Loucy (cell line): Measurements from ENCODE around the gene OR51A7.

Experiments used
- H2AFZ ChIP-seq: fragments of 200-600 bp; sonication (generic); 2 replicates; pipeline ENCODE4 v1.6.0; 2016; ENCODE audit warnings: antibody characterized with exemption, mild to moderate bottlenecking, low read length, moderate library complexity
- H3F3A ChIP-seq: fragments of 200-600 bp; 2 replicates; pipeline ENCODE4 v1.6.0; 2016; ENCODE audit warnings: antibody characterized with exemption, low read depth, mild to moderate bottlenecking
- H3K27me3 ChIP-seq: fragments of 200-600 bp; sonication (generic); 2 replicates; pipeline ENCODE4 v1.6.1; 2014; ENCODE audit warnings: low read length, mild to moderate bottlenecking; ENCODE audit not compliant: insufficient read depth, poor library complexity, severe bottlenecking
- H3K36me3 ChIP-seq: fragments of 200-600 bp; sonication (generic); 2 replicates; pipeline ENCODE4 v1.6.1; 2016; ENCODE audit warnings: low read length; ENCODE audit not compliant: insufficient read depth
- H3K4me1 ChIP-seq: fragments of 200-600 bp; sonication (generic); 2 replicates; pipeline ENCODE4 v1.5.1; 2014; ENCODE audit warnings: low read length, mild to moderate bottlenecking; ENCODE audit not compliant: insufficient read depth, poor library complexity, severe bottlenecking
- H3K4me2 ChIP-seq: fragments of 200-600 bp; sonication (generic); 2 replicates; pipeline ENCODE4 v1.6.0; 2014; ENCODE audit warnings: antibody characterized with exemption, low read length, low read depth, mild to moderate bottlenecking; ENCODE audit not compliant: poor library complexity, severe bottlenecking
- H3K4me3 ChIP-seq: fragments of 200-600 bp; sonication (generic); 2 replicates; pipeline ENCODE4 v1.5.1; 2014; ENCODE audit warnings: low read length, mild to moderate bottlenecking, mixed read lengths; ENCODE audit not compliant: poor library complexity, severe bottlenecking
- H3K79me2 ChIP-seq: fragments of 200-600 bp; sonication (generic); 2 replicates; pipeline ENCODE4 v1.6.1; 2014; ENCODE audit warnings: low read length; ENCODE audit not compliant: insufficient read depth
- H3K9ac ChIP-seq: fragments of 200-600 bp; sonication (generic); 2 replicates; pipeline ENCODE4 v1.6.0; 2014; ENCODE audit warnings: mild to moderate bottlenecking, low read depth, low read length, moderate library complexity; ENCODE audit not compliant: poor library complexity, severe bottlenecking
- H3K9me2 ChIP-seq: fragments of 200-600 bp; sonication (generic); replicated peaks from 2 replicates; pipeline ENCODE4 v1.6.1; 2016; ENCODE audit warnings: low read depth, low read length, mixed read lengths
- H3K9me3 ChIP-seq: fragments of 200-600 bp; sonication (generic); 2 replicates; pipeline ENCODE4 v1.6.1; 2014; ENCODE audit warnings: mild to moderate bottlenecking, antibody characterized with exemption, low read length, low read depth; ENCODE audit not compliant: insufficient read depth
- H4K20me1 ChIP-seq: fragments of 200-600 bp; sonication (generic); 2 replicates; pipeline ENCODE4 v1.6.0; 2014; ENCODE audit warnings: antibody characterized with exemption, low read length, mild to moderate bottlenecking; ENCODE audit not compliant: insufficient read depth, poor library complexity, severe bottlenecking
- EZH2phosphoT487 ChIP-seq: fragments of 200-600 bp; IDR thresholded peaks from 2 replicates; pipeline ENCODE4 v1.6.1; 2018; ENCODE audit warnings: antibody characterized with exemption, mild to moderate bottlenecking, moderate library complexity, borderline replicate concordance
- TF ChIP-seq, protein P1 (sequence below): fragments of 200-600 bp; sonication (generic); conservative IDR thresholded peaks from 2 replicates; pipeline ENCODE4 v1.5.1; 2014; ENCODE audit warnings: mild to moderate bottlenecking, antibody characterized with exemption, low read length

Gene OR51A7

DNA sequence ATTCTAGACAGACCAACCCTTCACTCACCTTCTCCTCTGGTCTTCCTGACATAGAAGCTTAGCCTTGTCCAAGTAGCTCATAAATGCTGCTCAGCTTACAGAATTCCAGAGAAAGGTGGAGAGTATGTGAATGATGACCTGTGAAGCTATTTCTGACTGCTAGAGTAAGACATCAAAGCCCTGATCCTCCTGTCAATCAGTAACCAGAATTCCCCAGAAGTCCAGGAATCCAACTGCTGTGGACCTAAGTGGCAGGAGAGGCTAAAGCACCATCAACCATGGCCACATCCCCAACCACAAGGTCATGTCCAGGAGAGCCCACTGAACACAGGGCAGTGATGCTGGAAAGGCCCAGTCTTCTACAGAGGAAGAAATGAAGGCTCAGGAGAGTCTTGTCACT is 13.0 kb downstream of the OR51A7 start:
- Histone ChIP-seq H3K4me2 (no peak overlapping the region), H3K9me3 (no peaks in the 10 kb centered on the region), H3K79me2 (no peaks in the 10 kb centered on the region), H3K4me1 (no peaks in the 10 kb centered on the region), H3F3A (no peaks in the 10 kb centered on the region), H3K9ac (no peak overlapping the region), H3K36me3 (no peaks in the 10 kb centered on the region), H3K27me3 (no peaks in the 10 kb centered on the region), H4K20me1 (no peaks in the 10 kb centered on the region), H3K9me2 (no peaks in the 10 kb centered on the region), H2AFZ (no peak overlapping the region), H3K4me3 (no peak overlapping the region)
- no peak for TF ChIP-seq EZH2phosphoT487
- TF ChIP-seq, protein P1, sequence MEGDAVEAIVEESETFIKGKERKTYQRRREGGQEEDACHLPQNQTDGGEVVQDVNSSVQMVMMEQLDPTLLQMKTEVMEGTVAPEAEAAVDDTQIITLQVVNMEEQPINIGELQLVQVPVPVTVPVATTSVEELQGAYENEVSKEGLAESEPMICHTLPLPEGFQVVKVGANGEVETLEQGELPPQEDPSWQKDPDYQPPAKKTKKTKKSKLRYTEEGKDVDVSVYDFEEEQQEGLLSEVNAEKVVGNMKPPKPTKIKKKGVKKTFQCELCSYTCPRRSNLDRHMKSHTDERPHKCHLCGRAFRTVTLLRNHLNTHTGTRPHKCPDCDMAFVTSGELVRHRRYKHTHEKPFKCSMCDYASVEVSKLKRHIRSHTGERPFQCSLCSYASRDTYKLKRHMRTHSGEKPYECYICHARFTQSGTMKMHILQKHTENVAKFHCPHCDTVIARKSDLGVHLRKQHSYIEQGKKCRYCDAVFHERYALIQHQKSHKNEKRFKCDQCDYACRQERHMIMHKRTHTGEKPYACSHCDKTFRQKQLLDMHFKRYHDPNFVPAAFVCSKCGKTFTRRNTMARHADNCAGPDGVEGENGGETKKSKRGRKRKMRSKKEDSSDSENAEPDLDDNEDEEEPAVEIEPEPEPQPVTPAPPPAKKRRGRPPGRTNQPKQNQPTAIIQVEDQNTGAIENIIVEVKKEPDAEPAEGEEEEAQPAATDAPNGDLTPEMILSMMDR = no peak

DNA sequence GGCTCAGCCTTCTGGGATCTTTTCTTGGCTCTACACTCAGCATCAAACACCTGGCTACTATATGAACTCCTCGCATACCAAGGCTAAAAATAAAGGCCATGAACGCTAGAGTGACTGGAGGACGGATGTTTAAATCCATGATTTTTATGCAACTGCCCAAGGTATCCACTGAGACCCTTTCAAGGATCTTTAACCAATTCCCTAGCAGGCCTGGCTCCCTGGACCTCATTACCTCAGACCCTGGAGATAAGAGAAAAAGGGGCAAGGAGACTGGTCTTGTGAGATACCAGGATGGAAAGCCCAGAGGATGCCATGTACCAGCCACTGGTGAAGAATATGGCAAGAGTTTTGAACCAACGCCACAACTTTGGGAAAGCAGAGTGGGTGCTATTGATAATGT is 15.7 kb downstream of the OR51A7 start, which contains the start of gene OR51G2:
OR51G2 (minus strand) TSS at position 101 of the 400 bp plus-strand sequence. CDS start 3,687 bp downstream, outside the sequence.
- H3K9me2 ChIP-seq = no peaks in the 10 kb centered on the region
- no peaks in the 10 kb centered on the region for H3K27me3 ChIP-seq
- no peaks in the 10 kb centered on the region for H3K9me3 ChIP-seq
- H3F3A ChIP-seq = no peaks in the 10 kb centered on the region
- H2AFZ ChIP-seq = no peak within 1 kb of the TSS
- no peak within 1 kb of the TSS for H3K4me3 ChIP-seq
- TF ChIP-seq, protein P1 = no peak
- TF ChIP-seq EZH2phosphoT487 = no peak
- no peak within 1 kb of the TSS for H3K4me2 ChIP-seq
- H3K79me2 ChIP-seq = no peaks in the 10 kb centered on the region
- no peaks in the 10 kb centered on the region for H3K36me3 ChIP-seq
- no peaks in the 10 kb centered on the region for H3K4me1 ChIP-seq
- no peaks in the 10 kb centered on the region for H4K20me1 ChIP-seq
- no peak within 1 kb of the TSS for H3K9ac ChIP-seq

DNA sequence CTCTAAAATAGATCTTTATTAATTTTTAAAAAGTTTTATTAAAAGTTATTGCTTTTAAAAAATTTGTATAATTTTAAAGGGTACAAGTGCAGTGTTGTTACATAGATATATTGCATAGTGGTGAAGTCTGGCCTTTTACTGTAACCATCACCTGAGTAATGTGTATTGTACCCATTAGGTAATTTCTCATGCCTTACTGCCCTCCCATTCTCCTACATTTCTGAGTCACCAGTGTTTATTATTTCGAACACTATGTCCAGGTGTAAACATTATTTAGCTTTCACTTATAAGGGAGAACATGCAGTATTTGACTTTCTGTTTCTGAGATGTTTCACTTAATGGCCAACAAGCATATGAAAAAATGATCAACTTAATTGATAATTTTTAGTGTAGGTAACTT is 18.2 kb downstream of the OR51A7 start:
- Histone ChIP-seq H3K4me2 (no peak overlapping the region), H3K4me3 (no peak overlapping the region), H3K36me3 (no peaks in the 10 kb centered on the region), H3F3A (no peaks in the 10 kb centered on the region), H4K20me1 (no peaks in the 10 kb centered on the region), H3K9me3 (no peaks in the 10 kb centered on the region), H3K4me1 (no peaks in the 10 kb centered on the region), H3K79me2 (no peaks in the 10 kb centered on the region), H3K9ac (no peak overlapping the region), H3K9me2 (no peaks in the 10 kb centered on the region), H3K27me3 (no peaks in the 10 kb centered on the region), H2AFZ (no peak overlapping the region)
- TF ChIP-seq, protein P1 = no peak
- no peak for TF ChIP-seq EZH2phosphoT487
